ENCODE results near the gene MLF2. TPM values are rescaled to one million over a fixed set of nuclear protein-coding genes. Genes with fewer than 3 reads are reported as not detected.
A peak's percentile ranks its signal among the peaks of the same experiment; 100 is the strongest.

The MLF2 gene
- total and polyA plus RNA-seq, 2 of the 13 experiments (the other 11 are each of a cell fraction or from before 2014, with no cell fraction given): 88.1 to 167 TPM

DNA sequence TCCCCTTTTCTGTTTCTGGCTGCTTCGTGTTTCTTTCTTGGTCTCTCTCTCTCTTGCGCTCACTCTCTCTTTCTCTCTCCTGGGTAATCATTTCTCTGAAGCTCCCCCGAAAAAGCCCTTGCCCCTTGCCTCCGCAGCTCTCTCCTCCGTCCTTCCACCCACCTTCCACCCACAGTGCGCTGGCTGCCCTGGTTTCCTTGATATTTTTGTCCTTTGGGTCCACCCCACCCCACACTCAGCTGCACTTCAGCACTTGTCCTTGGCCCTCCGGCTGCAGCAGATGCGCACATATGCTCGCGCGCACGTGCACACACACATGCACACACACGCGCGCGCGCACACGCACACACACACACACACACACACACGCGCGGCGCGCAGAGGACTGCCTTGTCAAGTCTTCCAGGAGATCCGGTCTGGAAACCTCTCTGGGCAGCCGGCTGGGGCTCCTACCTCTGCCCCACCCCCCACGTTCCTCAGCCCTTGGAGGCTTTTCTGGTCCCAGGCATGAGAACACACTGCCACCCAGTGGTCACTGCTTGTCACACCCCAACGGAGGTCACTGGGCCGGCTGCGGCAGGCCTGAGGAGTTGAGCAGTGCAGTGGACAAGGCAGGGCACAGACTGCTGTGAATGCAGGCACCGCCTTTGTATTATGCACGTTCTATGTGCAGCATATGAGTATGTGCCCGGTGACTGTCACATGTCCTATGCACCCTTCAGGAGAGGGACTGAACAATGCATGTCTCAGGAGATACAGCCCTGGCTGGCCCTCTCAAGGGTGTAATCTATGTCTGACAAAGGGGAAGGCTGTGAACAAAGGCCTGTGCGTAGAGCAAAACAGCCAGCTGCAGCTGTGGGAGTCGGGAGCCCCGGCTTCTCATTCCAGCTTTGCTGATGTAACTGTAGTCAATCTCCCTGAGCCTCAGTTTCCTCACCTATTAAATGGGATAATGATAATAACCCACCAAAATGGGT, 25.9 kb upstream of the MLF2 start (continued):
- TF ChIP-seq ESRRA (CRISPR knock-in tag; IDR thresholded peaks at IDR 0.05; ENCODE audit: low read depth): peak; percentile 62; the same call in 1 of the 2 replicates
- TF ChIP-seq RBFOX2 (IDR thresholded peaks at IDR 0.05; ENCODE audit: low read depth, low read length): peak; percentile 38; the same call in 1 of the 2 replicates
- no peak for TF ChIP-seq ZFAT (CRISPR knock-in tag; conservative IDR thresholded peaks at IDR 0.05)
- TF ChIP-seq, protein P1, sequence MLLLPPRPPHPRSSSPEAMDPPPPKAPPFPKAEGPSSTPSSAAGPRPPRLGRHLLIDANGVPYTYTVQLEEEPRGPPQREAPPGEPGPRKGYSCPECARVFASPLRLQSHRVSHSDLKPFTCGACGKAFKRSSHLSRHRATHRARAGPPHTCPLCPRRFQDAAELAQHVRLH (CRISPR knock-in tag; IDR thresholded peaks at IDR 0.05; ENCODE audit: borderline replicate concordance, low read depth): peak; percentile 86; the same call in 1 of the 2 replicates
- TF ChIP-seq SALL1 (CRISPR knock-in tag; IDR thresholded peaks at IDR 0.05): peak; percentile 83
- peak; percentile 43 for TF ChIP-seq TAF15 (IDR thresholded peaks at IDR 0.05; ENCODE audit: low read depth, low read length, poor library complexity, severe bottlenecking)
- TF ChIP-seq ASH2L (IDR thresholded peaks at IDR 0.05; ENCODE audit: insufficient read length, low read depth, low read length): peak; percentile 49
- TF ChIP-seq ZSCAN29 (CRISPR knock-in tag; conservative IDR thresholded peaks at IDR 0.05): 0 out of 2 replicates have a peak, but pooled peaks have one; percentile 43
- TF ChIP-seq SYNCRIP (IDR thresholded peaks at IDR 0.05; ENCODE audit: insufficient read depth, low read depth, low read length): no peak
- TF ChIP-seq SIN3A (IDR thresholded peaks at IDR 0.05; ENCODE audit: borderline replicate concordance, low read depth, low read length): no peak; the same call in 1 of the 2 replicates
- 0 out of 2 replicates have a peak, but pooled peaks have one; percentile 19 for TF ChIP-seq ZNF543 (CRISPR knock-in tag; IDR thresholded peaks at IDR 0.05)
- TF ChIP-seq, protein P2, sequence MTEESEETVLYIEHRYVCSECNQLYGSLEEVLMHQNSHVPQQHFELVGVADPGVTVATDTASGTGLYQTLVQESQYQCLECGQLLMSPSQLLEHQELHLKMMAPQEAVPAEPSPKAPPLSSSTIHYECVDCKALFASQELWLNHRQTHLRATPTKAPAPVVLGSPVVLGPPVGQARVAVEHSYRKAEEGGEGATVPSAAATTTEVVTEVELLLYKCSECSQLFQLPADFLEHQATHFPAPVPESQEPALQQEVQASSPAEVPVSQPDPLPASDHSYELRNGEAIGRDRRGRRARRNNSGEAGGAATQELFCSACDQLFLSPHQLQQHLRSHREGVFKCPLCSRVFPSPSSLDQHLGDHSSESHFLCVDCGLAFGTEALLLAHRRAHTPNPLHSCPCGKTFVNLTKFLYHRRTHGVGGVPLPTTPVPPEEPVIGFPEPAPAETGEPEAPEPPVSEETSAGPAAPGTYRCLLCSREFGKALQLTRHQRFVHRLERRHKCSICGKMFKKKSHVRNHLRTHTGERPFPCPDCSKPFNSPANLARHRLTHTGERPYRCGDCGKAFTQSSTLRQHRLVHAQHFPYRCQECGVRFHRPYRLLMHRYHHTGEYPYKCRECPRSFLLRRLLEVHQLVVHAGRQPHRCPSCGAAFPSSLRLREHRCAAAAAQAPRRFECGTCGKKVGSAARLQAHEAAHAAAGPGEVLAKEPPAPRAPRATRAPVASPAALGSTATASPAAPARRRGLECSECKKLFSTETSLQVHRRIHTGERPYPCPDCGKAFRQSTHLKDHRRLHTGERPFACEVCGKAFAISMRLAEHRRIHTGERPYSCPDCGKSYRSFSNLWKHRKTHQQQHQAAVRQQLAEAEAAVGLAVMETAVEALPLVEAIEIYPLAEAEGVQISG (CRISPR knock-in tag; IDR thresholded peaks at IDR 0.05): peak; percentile 69
- peak; percentile 65; the same call in 1 of the 2 replicates for TF ChIP-seq RELA (CRISPR knock-in tag; IDR thresholded peaks at IDR 0.05)
- peak; percentile 92 for TF ChIP-seq PTBP1 (IDR thresholded peaks at IDR 0.05; ENCODE audit: low read depth, low read length, poor library complexity, severe bottlenecking)
- peak; percentile 65; the same call in 1 of the 2 replicates for TF ChIP-seq MXD4 (CRISPR knock-in tag; IDR thresholded peaks at IDR 0.05)
- TF ChIP-seq ZNF780A (CRISPR knock-in tag; IDR thresholded peaks at IDR 0.05): 0 out of 2 replicates have a peak, but pooled peaks have one; percentile 65
- TF ChIP-seq MED8 (CRISPR knock-in tag; IDR thresholded peaks at IDR 0.05; ENCODE audit: insufficient replicate concordance): peak; percentile 55
- peak; percentile 52; the same call in 1 of the 2 replicates for TF ChIP-seq ELF1 (CRISPR knock-in tag; IDR thresholded peaks at IDR 0.05)
- TF ChIP-seq ARNT2 (CRISPR knock-in tag; IDR thresholded peaks at IDR 0.05; ENCODE audit: low read depth): peak; percentile 45
- TF ChIP-seq KDM5A (IDR thresholded peaks at IDR 0.05; ENCODE audit: borderline replicate concordance, low read length): peak; percentile 45; the same call in 1 of the 2 replicates
